Femur (tissue), 1 donor: ENCODE data around the gene SERPINB6.
"Not testable (repeated sequence)": the region's sequence is repeated elsewhere in the genome, so short reads cannot be mapped to it uniquely, and the experiment has no call there.

ENCODE experiments used
- DNase-seq: peaks from one replicate; pipeline ENCODE4 v3.0.0-alpha.2; 2017

Gene SERPINB6

DNA sequence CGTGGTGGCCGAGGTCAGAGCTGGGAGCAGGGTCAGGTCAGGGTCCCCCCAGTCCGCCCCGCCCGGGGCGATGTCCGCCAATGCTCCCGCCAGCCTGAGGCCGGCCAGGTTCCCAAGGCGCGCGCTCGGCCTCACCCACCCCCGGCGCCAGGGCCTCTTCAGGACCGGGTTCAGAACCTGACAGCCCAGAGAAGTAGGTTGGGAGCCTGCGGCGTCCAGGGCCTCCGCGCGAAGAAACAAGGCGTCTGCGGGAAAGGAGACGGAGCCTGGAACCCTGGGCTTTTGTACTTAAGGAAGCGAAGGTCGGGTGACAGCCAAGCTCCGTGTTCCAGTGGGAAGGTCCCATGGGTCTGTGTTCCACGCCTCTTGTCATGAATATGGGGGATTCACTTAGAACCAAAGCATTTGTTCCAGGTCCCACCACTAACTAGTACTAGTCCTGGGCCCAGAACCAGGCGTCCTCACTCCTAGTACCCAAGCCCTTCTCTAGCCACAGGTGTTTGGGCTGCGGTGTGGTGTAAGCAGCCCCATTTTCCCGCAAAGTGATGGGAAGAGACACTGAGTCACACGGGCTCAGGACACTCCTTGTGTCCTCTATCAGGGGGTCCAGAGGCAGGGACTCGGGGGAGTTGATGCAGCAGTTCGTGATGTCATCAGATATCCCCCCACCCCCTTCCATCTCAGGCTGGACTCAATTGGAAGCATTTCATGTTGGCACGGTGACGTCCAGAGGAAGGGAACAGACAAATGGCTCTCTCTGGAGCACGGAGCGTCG lies 67.8 kb downstream of the SERPINB6 start:
- not testable (repeated sequence) for DNase-seq

DNA sequence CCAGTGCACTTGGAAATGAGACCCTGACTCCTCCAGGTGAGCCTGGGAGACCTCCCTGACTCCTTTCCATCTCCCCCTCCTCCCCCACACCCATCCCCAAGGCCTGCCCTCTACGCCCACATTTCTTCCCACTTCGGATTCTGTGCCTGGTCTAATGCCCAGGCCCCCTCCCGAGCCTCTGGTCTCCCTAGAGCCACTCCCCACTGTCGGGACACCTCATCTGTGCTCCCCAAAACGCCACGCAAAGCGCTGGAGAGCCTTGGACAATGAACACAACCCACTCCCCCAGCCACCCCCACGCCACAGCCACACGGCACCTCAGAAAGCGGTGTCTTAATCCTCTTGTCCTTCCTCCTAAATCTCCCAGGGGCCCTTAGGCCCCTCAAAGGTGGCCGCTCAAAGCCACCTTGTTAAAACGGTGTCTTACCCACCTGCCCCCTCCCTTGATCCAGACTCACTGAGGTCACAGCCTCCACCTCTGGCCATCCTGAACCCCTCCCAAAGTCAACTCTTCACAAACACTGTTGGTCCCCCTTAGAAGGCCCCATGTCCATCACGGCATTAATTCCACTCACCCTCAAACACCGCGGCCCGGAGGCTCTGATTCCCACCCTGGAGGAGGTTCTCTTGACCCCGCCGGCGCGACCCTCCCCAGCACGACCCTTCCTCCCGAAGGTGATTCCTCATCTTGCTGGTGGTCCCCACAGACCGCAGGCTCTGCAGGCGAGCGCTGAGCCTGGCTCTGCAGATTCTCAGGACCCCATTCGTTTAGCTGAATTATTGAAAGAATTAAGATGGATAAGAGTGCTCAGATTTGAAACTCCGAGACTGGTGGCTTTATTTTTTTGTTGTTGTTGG lies 69.5 kb downstream of the SERPINB6 start:
- not testable (repeated sequence) for DNase-seq

DNA sequence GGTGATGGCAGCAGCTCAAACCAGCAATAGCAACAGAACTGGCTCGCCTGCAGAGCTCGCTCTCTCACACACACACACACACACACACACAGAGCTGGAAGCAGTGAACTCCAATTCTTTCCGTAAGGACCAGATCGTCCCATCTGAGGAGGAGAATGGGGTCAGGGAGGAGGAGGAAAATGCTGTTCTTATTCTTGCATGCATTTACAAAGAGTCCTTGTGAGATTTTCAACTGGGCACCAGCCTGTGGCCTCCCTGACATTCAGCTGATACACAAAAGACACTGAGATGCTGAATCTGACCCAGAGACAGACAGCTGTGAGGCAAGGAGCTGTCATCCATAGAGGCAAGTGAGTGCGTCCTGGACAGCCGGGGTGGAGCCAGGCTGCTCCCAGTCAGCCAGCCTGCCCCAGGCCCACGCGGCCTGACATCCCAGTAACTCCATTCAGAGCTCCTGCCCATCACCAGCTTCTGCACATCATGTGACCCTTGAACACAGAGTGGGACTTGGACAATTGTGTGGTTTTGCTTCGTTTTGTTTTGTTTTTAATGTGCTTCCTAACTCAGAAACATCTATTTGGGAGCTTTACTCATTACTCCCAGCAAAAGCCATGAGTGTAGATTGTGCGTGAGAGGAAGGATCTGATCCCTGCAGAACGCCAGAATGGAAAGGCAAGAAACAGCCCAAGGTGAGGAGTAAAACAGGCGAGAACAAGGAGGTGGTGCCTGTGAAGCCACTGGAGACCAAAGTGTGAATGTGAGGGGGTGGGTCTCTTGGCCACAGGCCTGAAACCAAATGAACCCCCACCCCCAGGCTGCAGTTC lies 70.3 kb downstream of the SERPINB6 start:
- DNase-seq, result peak; percentile 56

DNA sequence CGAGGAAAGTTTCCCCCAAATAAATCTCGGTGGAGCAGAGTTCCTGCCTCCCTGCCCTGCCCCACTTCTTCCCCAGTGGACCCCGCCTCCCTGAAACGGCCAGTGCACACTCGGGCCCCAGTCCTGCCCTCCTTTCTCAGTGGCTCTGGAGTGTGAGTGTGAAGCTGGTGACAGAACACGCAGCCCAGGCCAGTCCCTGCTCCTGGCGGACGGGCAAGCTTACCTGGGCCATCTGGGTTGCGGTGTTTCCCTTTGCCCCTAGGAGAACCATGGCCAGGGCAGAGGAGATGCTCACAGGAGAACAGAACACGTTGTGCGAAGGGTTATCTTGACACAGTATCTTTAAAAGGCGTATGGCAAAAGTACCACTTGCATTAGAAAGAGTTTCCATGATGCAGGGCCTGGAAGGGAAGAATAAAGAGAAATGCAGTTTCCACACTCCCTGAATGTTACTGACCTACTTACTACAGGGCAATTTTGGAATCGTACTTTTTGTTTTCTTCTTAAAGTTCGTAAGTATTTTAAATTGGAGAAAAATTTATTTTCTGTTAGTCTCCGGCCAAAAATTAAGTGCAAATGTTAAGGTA lies 71.1 kb downstream of the SERPINB6 start:
- no peak for DNase-seq

DNA sequence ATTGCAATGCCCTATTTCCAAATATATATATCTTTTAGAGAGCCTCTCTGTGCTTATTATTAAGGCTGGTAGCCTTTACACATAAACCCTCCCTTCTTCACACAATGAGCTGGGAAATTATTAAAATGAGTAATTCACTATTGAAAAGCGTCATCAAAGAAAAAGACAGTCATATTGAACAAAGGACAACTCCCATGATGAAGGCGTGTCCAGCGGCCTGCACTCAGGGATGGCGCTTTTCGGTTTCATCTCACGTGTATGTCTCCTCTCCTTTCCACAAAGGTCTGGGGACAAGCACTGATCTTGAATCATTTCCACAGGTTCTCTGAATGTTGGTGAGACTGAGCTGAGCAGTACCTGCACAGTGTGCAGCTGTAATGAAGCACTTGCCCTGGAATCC lies 71.8 kb downstream of the SERPINB6 start:
- DNase-seq, result no peak
